ENCODE results near the gene CLCN1. TPM values are rescaled to one million over a fixed set of nuclear protein-coding genes. Genes with fewer than 3 reads are reported as not detected.

Gene CLCN1
- total and polyA plus RNA-seq, 10 of the 15 experiments (the other 5 are each of a cell fraction or from before 2014, with no cell fraction given) = 0.30 TPM; not detected in 9

DNA sequence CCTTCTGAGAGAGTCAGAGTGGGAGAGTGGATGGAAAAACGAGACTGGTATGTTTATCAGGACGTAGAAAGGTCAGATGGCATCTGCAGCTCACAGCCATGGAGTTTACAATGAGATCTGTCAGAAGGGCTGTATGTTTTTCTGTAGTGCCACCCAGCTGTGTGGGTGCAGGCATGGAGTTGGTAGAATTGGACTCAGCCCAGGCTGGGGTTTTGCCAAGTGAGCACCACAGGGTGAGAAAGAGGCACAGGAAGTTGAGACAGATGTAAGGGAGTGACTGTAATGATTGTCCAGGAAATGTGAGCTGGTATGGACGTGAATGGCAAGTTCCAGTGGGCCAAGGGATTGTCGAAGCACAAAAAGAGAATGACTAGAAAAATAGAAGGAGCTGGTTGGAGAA lies 56.2 kb downstream of the CLCN1 start:
- FAIRE-seq (no peak), DNase-seq (ENCODE audit: low read depth, low spot score) (no peak), ATAC-seq (peak; percentile 24; the same call in 1 of the 3 replicates)
- H3K4me3 ChIP-seq = no peak overlapping the region
- no peak overlapping the region for H2AFZ ChIP-seq (ENCODE audit: control insufficient read depth, low read depth, low read length)
- ChIA-PET RAD21 (ENCODE audit: unreplicated experiment) (interaction anchor here (1.1 kb wide), 1 partner anchor 35 kb away, joined by 3 read pairs; no protein-coding TSS in a partner anchor), SMC1A (ENCODE audit: uncharacterized antibody, unreplicated experiment) (interaction anchor here (0.6 to 2.6 kb wide), 2 partner anchors 8 to 131 kb away, joined by 3 to 7 read pairs; no protein-coding TSS in a partner anchor), CTCF (interaction anchor here (1.0 to 1.5 kb wide), 3 partner anchors 12 to 131 kb away, joined by 3 to 4 read pairs (median 3); no protein-coding TSS in a partner anchor), POLR2A (no interaction called here)
- in situ Hi-C loops (cut with MboI) = no loop called here
- WGBS (ENCODE audit: insufficient coverage, insufficient replicate concordance, low lambda C conversion rate, missing lambda C conversion rate) = 6% methylated on average over 4 of the region's 4 CpGs
- no peak overlapping the region for H3K27ac ChIP-seq (ENCODE audit: control insufficient read depth, insufficient read depth)
- no peak overlapping the region for H3K9ac ChIP-seq (ENCODE audit: control insufficient read depth, insufficient read depth, low read length)
- H3K36me3 ChIP-seq (ENCODE audit: control insufficient read depth in 2 of 2, insufficient read depth in 2 of 2, low read length in 1 of 2) = no peaks in the 10 kb centered on the region
- intact Hi-C loops (cut with micrococcal nuclease; ENCODE audit: unreplicated experiment) = no loop called here
- H3K4me1 ChIP-seq (ENCODE audit: control insufficient read depth, insufficient read depth, low read length) = peaks cover 4% of the 10 kb centered on the region
- no peaks in the 10 kb centered on the region for H4K20me1 ChIP-seq (ENCODE audit: control insufficient read depth, insufficient read depth)
- no peaks in the 10 kb centered on the region; a peak in 2 of 4 replicates for H3K27me3 ChIP-seq (replicated peaks in 1 of 2; ENCODE audit: control insufficient read depth in 2 of 2, insufficient read depth in 2 of 2, low read length in 1 of 2)
- no TSS peak for BruUV-seq (replicated peaks)
- H3K4me2 ChIP-seq (ENCODE audit: control insufficient read depth, insufficient read depth) = no peak overlapping the region
- no peaks in the 10 kb centered on the region for H3K9me3 ChIP-seq (replicated peaks; ENCODE audit: control insufficient read depth, insufficient read depth, low read length)
- H3K79me2 ChIP-seq (ENCODE audit: control insufficient read depth, insufficient read depth, low read length) = no peaks in the 10 kb centered on the region
- TF ChIP-seq RAD51 (IDR thresholded peaks at IDR 0.05) = no peak
- no peak for TF ChIP-seq DPF2 (IDR thresholded peaks at IDR 0.05)
- no peak for TF ChIP-seq CBX5 (IDR thresholded peaks at IDR 0.05; ENCODE audit: low read depth)
- TF ChIP-seq IKZF1 (conservative IDR thresholded peaks at IDR 0.05) = no peak
- TF ChIP-seq, protein P1, sequence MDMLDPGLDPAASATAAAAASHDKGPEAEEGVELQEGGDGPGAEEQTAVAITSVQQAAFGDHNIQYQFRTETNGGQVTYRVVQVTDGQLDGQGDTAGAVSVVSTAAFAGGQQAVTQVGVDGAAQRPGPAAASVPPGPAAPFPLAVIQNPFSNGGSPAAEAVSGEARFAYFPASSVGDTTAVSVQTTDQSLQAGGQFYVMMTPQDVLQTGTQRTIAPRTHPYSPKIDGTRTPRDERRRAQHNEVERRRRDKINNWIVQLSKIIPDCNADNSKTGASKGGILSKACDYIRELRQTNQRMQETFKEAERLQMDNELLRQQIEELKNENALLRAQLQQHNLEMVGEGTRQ (IDR thresholded peaks at IDR 0.05; ENCODE audit: borderline replicate concordance, low read depth, low read length) = no peak
- no peak for TF ChIP-seq STAT3 (IDR thresholded peaks at IDR 0.05; ENCODE audit: low read depth, low read length)
- no peak for TF ChIP-seq MYB (IDR thresholded peaks at IDR 0.05; ENCODE audit: borderline replicate concordance, low read depth, low read length)
- no peak for TF ChIP-seq SREBF2 (IDR thresholded peaks at IDR 0.05; ENCODE audit: low read length)
- no peak for TF ChIP-seq ESRRA (IDR thresholded peaks at IDR 0.05; ENCODE audit: low read length)
- TF ChIP-seq RELA (IDR thresholded peaks at IDR 0.05; ENCODE audit: borderline replicate concordance, partially characterized antibody) = no peak
- TF ChIP-seq, protein P2, sequence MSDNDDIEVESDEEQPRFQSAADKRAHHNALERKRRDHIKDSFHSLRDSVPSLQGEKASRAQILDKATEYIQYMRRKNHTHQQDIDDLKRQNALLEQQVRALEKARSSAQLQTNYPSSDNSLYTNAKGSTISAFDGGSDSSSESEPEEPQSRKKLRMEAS (IDR thresholded peaks at IDR 0.05; ENCODE audit: low read depth, low read length) = no peak
- no peak for TF ChIP-seq EGR1 (IDR thresholded peaks at IDR 0.05; ENCODE audit: borderline replicate concordance in 1 of 2, low read depth in 2 of 2, low read length in 2 of 2)
- TF ChIP-seq, protein P3, sequence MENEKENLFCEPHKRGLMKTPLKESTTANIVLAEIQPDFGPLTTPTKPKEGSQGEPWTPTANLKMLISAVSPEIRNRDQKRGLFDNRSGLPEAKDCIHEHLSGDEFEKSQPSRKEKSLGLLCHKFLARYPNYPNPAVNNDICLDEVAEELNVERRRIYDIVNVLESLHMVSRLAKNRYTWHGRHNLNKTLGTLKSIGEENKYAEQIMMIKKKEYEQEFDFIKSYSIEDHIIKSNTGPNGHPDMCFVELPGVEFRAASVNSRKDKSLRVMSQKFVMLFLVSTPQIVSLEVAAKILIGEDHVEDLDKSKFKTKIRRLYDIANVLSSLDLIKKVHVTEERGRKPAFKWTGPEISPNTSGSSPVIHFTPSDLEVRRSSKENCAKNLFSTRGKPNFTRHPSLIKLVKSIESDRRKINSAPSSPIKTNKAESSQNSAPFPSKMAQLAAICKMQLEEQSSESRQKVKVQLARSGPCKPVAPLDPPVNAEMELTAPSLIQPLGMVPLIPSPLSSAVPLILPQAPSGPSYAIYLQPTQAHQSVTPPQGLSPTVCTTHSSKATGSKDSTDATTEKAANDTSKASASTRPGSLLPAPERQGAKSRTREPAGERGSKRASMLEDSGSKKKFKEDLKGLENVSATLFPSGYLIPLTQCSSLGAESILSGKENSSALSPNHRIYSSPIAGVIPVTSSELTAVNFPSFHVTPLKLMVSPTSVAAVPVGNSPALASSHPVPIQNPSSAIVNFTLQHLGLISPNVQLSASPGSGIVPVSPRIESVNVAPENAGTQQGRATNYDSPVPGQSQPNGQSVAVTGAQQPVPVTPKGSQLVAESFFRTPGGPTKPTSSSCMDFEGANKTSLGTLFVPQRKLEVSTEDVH (IDR thresholded peaks at IDR 0.05; ENCODE audit: low read depth, partially characterized antibody) = no peak
- TF ChIP-seq, protein P4, sequence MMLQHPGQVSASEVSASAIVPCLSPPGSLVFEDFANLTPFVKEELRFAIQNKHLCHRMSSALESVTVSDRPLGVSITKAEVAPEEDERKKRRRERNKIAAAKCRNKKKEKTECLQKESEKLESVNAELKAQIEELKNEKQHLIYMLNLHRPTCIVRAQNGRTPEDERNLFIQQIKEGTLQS (IDR thresholded peaks at IDR 0.05; ENCODE audit: borderline replicate concordance, extremely low read depth, low read depth, low read length) = no peak
- no peak for TF ChIP-seq STAT1 (conservative IDR thresholded peaks at IDR 0.05)
- no peak for TF ChIP-seq BMI1 (IDR thresholded peaks at IDR 0.05; ENCODE audit: borderline replicate concordance)
- TF ChIP-seq, protein P5, sequence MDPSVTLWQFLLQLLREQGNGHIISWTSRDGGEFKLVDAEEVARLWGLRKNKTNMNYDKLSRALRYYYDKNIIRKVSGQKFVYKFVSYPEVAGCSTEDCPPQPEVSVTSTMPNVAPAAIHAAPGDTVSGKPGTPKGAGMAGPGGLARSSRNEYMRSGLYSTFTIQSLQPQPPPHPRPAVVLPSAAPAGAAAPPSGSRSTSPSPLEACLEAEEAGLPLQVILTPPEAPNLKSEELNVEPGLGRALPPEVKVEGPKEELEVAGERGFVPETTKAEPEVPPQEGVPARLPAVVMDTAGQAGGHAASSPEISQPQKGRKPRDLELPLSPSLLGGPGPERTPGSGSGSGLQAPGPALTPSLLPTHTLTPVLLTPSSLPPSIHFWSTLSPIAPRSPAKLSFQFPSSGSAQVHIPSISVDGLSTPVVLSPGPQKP (IDR thresholded peaks at IDR 0.05; ENCODE audit: low read depth, low read length) = no peak
- TF ChIP-seq, protein P6, sequence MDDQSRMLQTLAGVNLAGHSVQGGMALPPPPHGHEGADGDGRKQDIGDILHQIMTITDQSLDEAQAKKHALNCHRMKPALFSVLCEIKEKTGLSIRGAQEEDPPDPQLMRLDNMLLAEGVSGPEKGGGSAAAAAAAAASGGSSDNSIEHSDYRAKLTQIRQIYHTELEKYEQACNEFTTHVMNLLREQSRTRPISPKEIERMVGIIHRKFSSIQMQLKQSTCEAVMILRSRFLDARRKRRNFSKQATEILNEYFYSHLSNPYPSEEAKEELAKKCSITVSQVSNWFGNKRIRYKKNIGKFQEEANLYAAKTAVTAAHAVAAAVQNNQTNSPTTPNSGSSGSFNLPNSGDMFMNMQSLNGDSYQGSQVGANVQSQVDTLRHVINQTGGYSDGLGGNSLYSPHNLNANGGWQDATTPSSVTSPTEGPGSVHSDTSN (IDR thresholded peaks at IDR 0.05; ENCODE audit: insufficient replicate concordance, low read depth, low read length) = no peak
